Stimulated activated CD8-positive, alpha-beta memory T cell treated with anti-CD3 and anti-CD28 coated beads, Interleukin-7, amount 100 ng/mL, for 24 hours (primary cell): ENCODE results near the gene FAM89A.
"Not testable (repeated sequence)": the region's sequence is repeated elsewhere in the genome, so short reads cannot be mapped to it uniquely, and the experiment has no call there.

Experiments
- DNase-seq: peaks from one replicate; pipeline ENCODE4 v3.0.0-alpha.2; 2020; ENCODE audit warnings: low read depth

Gene FAM89A

GRCh38 chr1:230987448-230987847, 52.6 kb downstream of the FAM89A start:
- no peak for DNase-seq

- DNase-seq: no peak
Observed at GRCh38 chr1:230986976-230987375, 53.1 kb downstream of the FAM89A start.

- no peak for DNase-seq
Observed at GRCh38 chr1:230985711-230986110, 54.3 kb downstream of the FAM89A start.

GRCh38 chr1:230984622-230985515, 55.2 kb downstream of the FAM89A start:
- DNase-seq: not testable (repeated sequence)

- no peak for DNase-seq
Observed at GRCh38 chr1:230983811-230984210, 56.2 kb downstream of the FAM89A start.

- no peak for DNase-seq
Observed at GRCh38 chr1:230982696-230983095, 57.4 kb downstream of the FAM89A start.

- no peak for DNase-seq
Observed at GRCh38 chr1:230979952-230980351, 60.1 kb downstream of the FAM89A start.

- DNase-seq: no peak
Observed at GRCh38 chr1:230979389-230979716, 60.7 kb downstream of the FAM89A start.

GRCh38 chr1:230978491-230979388, 61.3 kb downstream of the FAM89A start, which contains the start of the genes ARV1 and TTC13:
TSS of gene ARV1 (plus strand) at chr1:230979094. CDS start at chr1:230979106, 12 bp downstream.
TSS of gene TTC13 (minus strand) at chr1:230978861. CDS start at chr1:230978830, 31 bp downstream.
- peak; percentile 94 for DNase-seq

GRCh38 chr1:230977761-230978490, 62.1 kb downstream of the FAM89A start:
- DNase-seq: peak; percentile 3

- no peak for DNase-seq
Observed at GRCh38 chr1:230976825-230977747, 63.0 kb downstream of the FAM89A start.

- DNase-seq: no peak
Observed at GRCh38 chr1:230976360-230976759, 63.7 kb downstream of the FAM89A start.

GRCh38 chr1:230975636-230976035, 64.4 kb downstream of the FAM89A start:
- no peak for DNase-seq

GRCh38 chr1:230972855-230973271, 67.2 kb downstream of the FAM89A start:
- DNase-seq: peak; percentile 18

- no peak for DNase-seq
Observed at GRCh38 chr1:230971771-230972170, 68.3 kb downstream of the FAM89A start.

- no peak for DNase-seq
Observed at GRCh38 chr1:230970432-230970831, 69.6 kb downstream of the FAM89A start.
